HEK293T (cell line): Measurements from ENCODE around the gene PIK3R3.

ENCODE experiments used
- CTCF ChIA-PET: fragments of 350-600 bp; formaldehyde crosslinking; extraction: SDS; loops from one replicate; lab custom pipeline; 2021; ENCODE audit warnings: antibody characterized with exemption, inconsistent platforms; lab: Yijun Ruan, JAX
- POLR2A ChIA-PET: fragments of 350-600 bp; formaldehyde crosslinking; extraction: SDS; loops from one replicate; lab custom pipeline; 2020; ENCODE audit warnings: antibody characterized with exemption, inconsistent platforms; lab: Yijun Ruan, JAX
- DNase-seq: peaks from one replicate; pipeline ENCODE4 v3.0.0; 2012; ENCODE audit warnings: mixed read lengths; ENCODE audit errors: extremely low spot score
- ARNT ChIP-seq: fragments of 450-650 bp; IDR thresholded peaks from 2 replicates; pipeline ENCODE4 v1.6.1; 2017; ENCODE audit warnings: mild to moderate bottlenecking
- BHLHE40 ChIP-seq: fragments of 450-650 bp; IDR thresholded peaks from 2 replicates; pipeline ENCODE4 v1.6.1; 2016; ENCODE audit warnings: mild to moderate bottlenecking, moderate library complexity, borderline replicate concordance
- CTBP1 ChIP-seq: fragments of 450-650 bp; IDR thresholded peaks from 2 replicates; pipeline ENCODE4 v1.6.1; 2016; ENCODE audit warnings: borderline replicate concordance
- ELF4 ChIP-seq: fragments of 450-650 bp; IDR thresholded peaks from 2 replicates; pipeline ENCODE4 v1.6.1; 2017; ENCODE audit warnings: antibody characterized with exemption
- FOXA1 ChIP-seq: fragments of 450-650 bp; IDR thresholded peaks from 2 replicates; pipeline ENCODE4 v1.6.1; 2016; ENCODE audit warnings: mild to moderate bottlenecking
- FOXK2 ChIP-seq: fragments of 450-650 bp; IDR thresholded peaks from 2 replicates; pipeline ENCODE4 v1.6.1; 2016; ENCODE audit warnings: mild to moderate bottlenecking
- FOXM1 ChIP-seq: fragments of 450-650 bp; IDR thresholded peaks from 2 replicates; pipeline ENCODE4 v1.6.1; 2017; ENCODE audit warnings: mild to moderate bottlenecking, borderline replicate concordance
- HDGF ChIP-seq: fragments of 450-650 bp; IDR thresholded peaks from 2 replicates; pipeline ENCODE4 v1.6.1; 2017; ENCODE audit warnings: antibody characterized with exemption, borderline replicate concordance
- L3MBTL2 ChIP-seq: fragments of 450-650 bp; conservative IDR thresholded peaks from 2 replicates; pipeline ENCODE4 v1.6.1; 2016; ENCODE audit warnings: mild to moderate bottlenecking
- LEF1 ChIP-seq: fragments of 450-650 bp; IDR thresholded peaks from 2 replicates; pipeline ENCODE4 v1.6.1; 2017; ENCODE audit warnings: mild to moderate bottlenecking, borderline replicate concordance
- NFRKB ChIP-seq: fragments of 450-650 bp; IDR thresholded peaks from 2 replicates; pipeline ENCODE4 v1.6.1; 2016; ENCODE audit warnings: mild to moderate bottlenecking, moderate library complexity
- PKNOX1 ChIP-seq: fragments of 450-650 bp; IDR thresholded peaks from 2 replicates; pipeline ENCODE4 v1.6.1; 2016
- SP1 ChIP-seq: fragments of 450-650 bp; IDR thresholded peaks from 2 replicates; pipeline ENCODE4 v1.6.1; 2017
- SUZ12 ChIP-seq: fragments of 450-650 bp; IDR thresholded peaks from 2 replicates; pipeline ENCODE4 v1.6.1; 2016; ENCODE audit warnings: mild to moderate bottlenecking
- TARDBP ChIP-seq: fragments of 450-650 bp; IDR thresholded peaks from 2 replicates; pipeline ENCODE4 v1.6.1; 2016
- ZNF384 ChIP-seq: fragments of 450-650 bp; IDR thresholded peaks from 2 replicates; pipeline ENCODE4 v1.6.1; 2016

The PIK3R3 gene

GRCh38 chr1:46171351-46171750 is 38.9 kb upstream of the PIK3R3 start:
- DNase-seq = no peak
- TF ChIP-seq NFRKB = no peak
- TF ChIP-seq TARDBP = no peak
- TF ChIP-seq CTBP1 = no peak
- TF ChIP-seq ARNT = no peak
- TF ChIP-seq SUZ12 = no peak
- no peak for TF ChIP-seq BHLHE40
- TF ChIP-seq FOXK2 = no peak
- TF ChIP-seq HDGF = no peak
- TF ChIP-seq ELF4 = no peak
- TF ChIP-seq FOXA1 = no peak
- CTCF ChIA-PET = no interaction called here
- POLR2A ChIA-PET = interaction anchor here (0.9 to 1.5 kb wide), 2 partner anchors 40 to 76 kb away, joined by 3 to 4 read pairs; partner anchors contain the start of gene RAD54L

GRCh38 chr1:46169811-46170454 is 37.5 kb upstream of the PIK3R3 start:
- POLR2A ChIA-PET = interaction anchor here (1.0 kb wide), 1 partner anchor 13 kb away, joined by 3 read pairs; no protein-coding TSS in a partner anchor

GRCh38 chr1:46168477-46168876 is 36.0 kb upstream of the PIK3R3 start:
- no peak for DNase-seq
- ChIA-PET POLR2A (no interaction called here), CTCF (interaction anchor here (0.7 kb wide), 1 partner anchor 258 kb away, joined by 3 read pairs; no protein-coding TSS in a partner anchor)
- TF ChIP-seq TARDBP (no peak), CTBP1 (no peak), SUZ12 (no peak)

More at GRCh38 chr1:46169811-46170454, 37.5 kb upstream of the PIK3R3 start:
- no peak for DNase-seq
- CTCF ChIA-PET = no interaction called here
- TF ChIP-seq LEF1 = no peak
- TF ChIP-seq SP1 = no peak
- no peak for TF ChIP-seq FOXK2
- TF ChIP-seq PKNOX1 = no peak
- TF ChIP-seq FOXM1 = no peak
- TF ChIP-seq FOXA1 = no peak
- no peak for TF ChIP-seq CTBP1
- no peak for TF ChIP-seq TARDBP
- no peak for TF ChIP-seq HDGF
- no peak for TF ChIP-seq ARNT

- no peak for DNase-seq
- ChIA-PET POLR2A (no interaction called here), CTCF (interaction anchor here (0.6 kb wide), 1 partner anchor 12 kb away, joined by 5 read pairs; no protein-coding TSS in a partner anchor)
- TF ChIP-seq PKNOX1 (no peak), FOXK2 (no peak)
Measured at GRCh38 chr1:46166521-46167462, 34.4 kb upstream of the PIK3R3 start.

GRCh38 chr1:46160212-46160611 is 27.8 kb upstream of the PIK3R3 start:
- ChIA-PET CTCF (no interaction called here), POLR2A (no interaction called here)
- TF ChIP-seq BHLHE40 = no peak
- TF ChIP-seq FOXA1 = no peak
- TF ChIP-seq LEF1 = no peak
- no peak for TF ChIP-seq ZNF384
- no peak for TF ChIP-seq ELF4
- DNase-seq = no peak

- ChIA-PET CTCF (no interaction called here), POLR2A (interaction anchor here (1.7 kb wide), 1 partner anchor 27 kb away, joined by 4 read pairs; the partner anchor contains the start of gene PIK3R3)
- TF ChIP-seq BHLHE40 (no peak), FOXK2 (no peak), LEF1 (no peak), ARNT (no peak), SP1 (no peak), ZNF384 (no peak), CTBP1 (no peak), TARDBP (no peak), NFRKB (no peak), FOXA1 (no peak), HDGF (no peak), SUZ12 (no peak), L3MBTL2 (no peak), PKNOX1 (no peak), FOXM1 (no peak), ELF4 (no peak)
- DNase-seq = no peak
Measured at GRCh38 chr1:46159516-46159915, 27.1 kb upstream of the PIK3R3 start.
